HG02943 (cell line): ENCODE measurements around the gene COL16A1.

ENCODE experiments used
- ATAC-seq: cut with Tn5 transposase; IDR thresholded peaks from one replicate; pipeline ENCODE4 v1.9.1; 2021; ENCODE audit warnings: mild to moderate bottlenecking, low read depth, moderate library complexity; ENCODE audit not compliant: unreplicated experiment

COL16A1 gene

GRCh38 chr1:31614414-31615005, 89.3 kb downstream of the COL16A1 start:
- no peak for ATAC-seq

- ATAC-seq: no peak
These were observed 94.2 kb downstream of the COL16A1 start for GRCh38 chr1:31609514-31610118.

GRCh38 chr1:31607360-31607759, 96.5 kb downstream of the COL16A1 start:
- no peak for ATAC-seq

GRCh38 chr1:31605908-31606427, 97.8 kb downstream of the COL16A1 start:
- ATAC-seq: peak; percentile 87
